ENCODE measurements around the gene CLDN11.

Gene CLDN11

DNA sequence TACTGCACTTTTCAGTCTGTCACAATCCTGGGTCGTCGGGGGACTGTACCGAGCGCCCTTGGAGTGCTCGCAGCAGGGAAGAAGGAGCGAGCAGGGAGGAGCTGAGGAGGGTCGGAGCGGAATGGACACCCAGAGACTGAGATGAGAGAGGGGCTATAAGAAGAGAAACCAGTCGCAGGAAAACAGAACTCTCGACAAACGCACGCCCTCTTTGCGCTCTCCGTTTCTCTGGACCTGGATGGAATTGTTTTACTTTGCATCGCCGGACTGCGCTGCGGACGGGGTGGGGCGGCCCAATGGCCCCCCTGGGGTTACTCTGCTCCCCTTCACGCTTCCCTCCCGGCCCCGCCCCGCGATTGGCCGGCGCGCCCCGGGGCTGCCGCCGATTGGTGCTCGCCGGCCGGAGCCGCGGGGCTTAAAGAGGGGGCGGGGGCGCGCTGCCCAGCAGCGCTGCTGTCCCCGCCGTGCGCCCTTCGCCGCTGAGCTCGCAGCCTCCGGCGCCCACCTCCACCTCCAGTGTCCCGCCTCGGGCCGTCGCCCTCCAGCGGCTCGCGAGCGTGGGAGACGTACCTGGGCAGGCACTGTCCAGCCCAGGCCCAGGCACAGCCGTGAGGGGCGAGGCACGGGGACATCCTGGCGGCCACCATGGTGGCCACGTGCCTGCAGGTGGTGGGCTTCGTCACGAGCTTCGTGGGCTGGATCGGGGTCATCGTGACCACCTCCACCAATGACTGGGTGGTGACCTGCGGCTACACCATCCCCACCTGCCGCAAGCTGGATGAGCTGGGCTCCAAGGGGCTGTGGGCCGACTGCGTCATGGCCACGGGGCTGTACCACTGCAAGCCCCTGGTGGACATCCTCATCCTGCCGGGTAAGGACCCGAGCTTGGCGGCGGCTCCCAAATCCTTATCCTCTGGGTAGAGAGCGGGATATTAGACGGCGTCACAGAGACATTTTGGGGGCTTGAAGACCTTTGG, at the start of gene CLDN11:
CLDN11 (plus strand) TSS at position 447 of the 977 bp plus-strand sequence; CDS start at position 646, 199 bp downstream.
- no peak for DNase-seq (ENCODE audit: low read depth, low spot score)

DNA sequence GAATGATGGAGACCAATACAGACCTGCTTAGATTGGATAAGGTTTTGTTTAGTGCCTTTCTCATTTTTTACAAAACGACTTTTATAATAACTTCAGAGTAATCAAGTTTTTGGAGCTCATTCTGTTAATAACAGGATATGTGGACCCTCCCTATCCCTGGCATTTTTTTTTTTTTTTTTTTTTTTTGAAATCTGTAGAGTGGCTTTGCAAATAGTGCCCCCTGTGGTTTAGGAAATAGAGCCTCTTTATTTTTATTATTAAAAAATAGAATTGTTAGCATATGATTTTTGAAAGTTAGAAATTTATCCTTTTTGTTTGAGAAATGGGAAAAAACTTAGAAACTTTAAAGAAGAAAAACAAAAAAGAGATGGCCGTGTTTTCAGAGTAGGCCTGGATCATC, 49.7 kb upstream of the CLDN11 start:
- no peak for DNase-seq (ENCODE audit: low read depth, low spot score)

GRCh38 chr3:170372190-170372879, 46.3 kb upstream of the CLDN11 start:
- DNase-seq (ENCODE audit: low read depth, low spot score) = no peak

GRCh38 chr3:170383567-170383966, 35.1 kb upstream of the CLDN11 start:
- DNase-seq (ENCODE audit: low read depth, low spot score) = no peak

DNA sequence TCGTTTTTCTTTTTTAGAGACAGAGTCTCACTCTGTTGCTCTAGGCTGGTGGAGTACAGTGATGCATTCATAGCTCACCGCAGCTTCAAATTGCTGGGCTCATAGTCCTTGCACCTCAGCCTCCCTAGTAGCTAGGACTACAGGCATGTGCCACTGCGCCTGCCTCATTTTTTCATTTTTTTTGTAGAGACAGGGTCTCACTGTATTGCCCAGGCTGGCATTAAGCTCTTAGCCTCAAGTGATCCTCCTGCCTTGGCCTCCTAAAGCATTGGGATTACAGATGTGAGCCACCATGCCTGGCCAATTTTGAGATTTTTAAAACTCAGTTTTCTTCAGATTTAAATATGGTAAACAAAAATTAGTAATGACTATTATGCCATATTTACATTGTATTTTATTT, 32.2 kb upstream of the CLDN11 start:
- DNase-seq (ENCODE audit: low read depth, low spot score) = no peak

GRCh38 chr3:170387950-170388349, 30.7 kb upstream of the CLDN11 start:
- DNase-seq (ENCODE audit: low read depth, low spot score) = no peak

GRCh38 chr3:170391108-170391507, 27.6 kb upstream of the CLDN11 start:
- no peak for DNase-seq (ENCODE audit: low read depth, low spot score)

GRCh38 chr3:170397685-170398084, 21.0 kb upstream of the CLDN11 start:
- no peak for DNase-seq (ENCODE audit: low read depth, low spot score)

- no peak for DNase-seq (ENCODE audit: low read depth, low spot score)
These were observed 13.6 kb upstream of the CLDN11 start for GRCh38 chr3:170405101-170405500.

GRCh38 chr3:170410428-170411029, 8.1 kb upstream of the CLDN11 start:
- no peak for DNase-seq (ENCODE audit: low read depth, low spot score)

DNA sequence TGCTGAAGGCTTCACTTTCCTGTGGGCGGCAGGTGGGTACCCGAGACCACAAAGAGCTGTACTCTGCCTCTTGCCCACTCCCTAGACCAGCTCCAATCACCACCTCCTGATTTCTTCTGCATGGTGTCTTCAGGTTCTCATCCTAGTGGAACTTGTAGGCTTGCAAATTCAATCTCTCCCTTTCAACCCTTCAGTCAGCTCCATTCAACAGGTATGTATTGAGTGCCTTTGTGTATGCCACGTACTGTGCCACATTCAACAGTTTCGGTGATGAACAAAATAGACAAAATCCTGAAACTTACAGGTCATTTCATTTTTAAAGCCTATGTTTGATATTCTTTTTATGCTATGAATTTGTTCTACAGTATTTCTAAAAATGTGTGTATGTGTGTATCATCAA, 5.4 kb upstream of the CLDN11 start:
- no peak for DNase-seq (ENCODE audit: low read depth, low spot score)

DNA sequence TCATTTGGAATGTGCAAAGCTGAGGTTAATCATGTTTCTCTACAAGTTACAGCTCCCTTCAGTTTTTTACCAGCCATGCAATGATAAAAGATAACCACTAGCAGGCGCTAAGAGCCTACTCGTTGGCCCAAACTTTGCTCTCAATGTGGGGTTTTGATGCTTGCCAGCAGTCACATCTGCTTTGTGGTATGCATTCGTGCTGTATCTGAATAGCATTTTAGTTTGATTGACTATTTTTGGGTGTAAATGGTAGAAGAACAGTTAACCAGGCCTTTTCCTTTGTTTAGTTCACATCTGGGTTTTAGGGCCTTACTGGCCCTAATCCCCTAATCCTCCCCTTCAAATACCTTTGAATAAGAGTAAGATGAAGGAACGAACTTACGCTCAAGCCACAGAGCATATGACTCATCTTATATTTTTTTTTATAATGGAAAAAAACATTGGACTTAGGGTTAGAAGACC, 4.4 kb upstream of the CLDN11 start:
- peak; percentile 67 for DNase-seq (ENCODE audit: low read depth, low spot score)

- DNase-seq (ENCODE audit: low read depth, low spot score) = no peak
These were observed 1.6 kb upstream of the CLDN11 start for GRCh38 chr3:170417090-170417489.

- no peak for DNase-seq (ENCODE audit: low read depth, low spot score)
These were observed 954 bp downstream of the CLDN11 start for GRCh38 chr3:170419557-170420087.

GRCh38 chr3:170420307-170420821, 1.7 kb downstream of the CLDN11 start:
- DNase-seq (ENCODE audit: low read depth, low spot score) = no peak

- DNase-seq (ENCODE audit: low read depth, low spot score) = no peak
These were observed 2.5 kb downstream of the CLDN11 start for GRCh38 chr3:170421111-170421641.

DNA sequence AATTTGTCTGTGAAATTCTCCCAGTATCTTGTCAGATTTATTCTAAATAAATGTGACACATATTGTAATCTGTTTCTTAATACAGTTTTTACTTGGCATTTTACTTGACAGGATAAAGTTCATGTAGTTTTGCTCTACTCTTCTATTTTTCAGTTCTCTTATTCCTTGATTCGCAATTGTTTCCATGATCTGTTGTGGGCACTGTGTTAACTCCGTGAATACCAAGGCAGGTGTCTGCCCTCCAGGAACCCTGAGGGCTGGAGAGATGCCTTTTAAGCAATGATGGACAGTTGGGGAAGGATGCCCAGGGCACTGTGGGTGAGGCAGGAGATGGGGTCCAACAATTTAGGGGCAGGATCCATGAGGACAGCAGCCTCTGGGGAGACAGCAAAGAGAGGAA, 3.1 kb downstream of the CLDN11 start:
- DNase-seq (ENCODE audit: low read depth, low spot score) = no peak

DNA sequence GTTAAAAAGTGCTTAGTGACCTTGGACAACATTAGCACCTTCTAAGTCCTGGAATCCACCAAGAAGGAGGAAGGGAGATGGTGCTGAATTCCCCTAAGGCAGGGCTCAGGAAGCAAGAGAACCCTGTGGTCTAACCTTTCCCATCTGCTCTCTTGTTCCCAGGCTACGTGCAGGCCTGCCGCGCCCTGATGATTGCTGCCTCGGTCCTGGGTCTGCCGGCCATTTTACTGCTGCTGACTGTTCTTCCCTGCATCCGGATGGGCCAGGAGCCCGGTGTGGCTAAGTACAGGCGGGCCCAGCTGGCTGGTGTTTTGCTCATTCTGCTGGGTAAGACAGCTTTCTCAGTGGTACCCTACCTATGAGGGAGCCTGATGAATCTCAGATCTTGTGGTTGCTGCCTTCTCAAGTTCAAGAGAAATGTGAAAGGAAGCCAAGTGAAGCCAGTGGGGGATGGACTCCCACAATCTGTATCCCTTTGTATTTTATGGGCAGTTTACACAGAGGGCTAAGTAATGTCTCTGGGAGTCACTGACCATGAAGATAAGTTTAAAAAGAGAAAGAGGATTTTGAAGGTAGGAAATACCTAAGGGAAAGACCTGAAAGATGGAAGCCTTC, 4.4 kb downstream of the CLDN11 start:
- DNase-seq (ENCODE audit: low read depth, low spot score) = no peak

- DNase-seq (ENCODE audit: low read depth, low spot score) = no peak
These were observed 6.2 kb downstream of the CLDN11 start for GRCh38 chr3:170424879-170425278.

DNA sequence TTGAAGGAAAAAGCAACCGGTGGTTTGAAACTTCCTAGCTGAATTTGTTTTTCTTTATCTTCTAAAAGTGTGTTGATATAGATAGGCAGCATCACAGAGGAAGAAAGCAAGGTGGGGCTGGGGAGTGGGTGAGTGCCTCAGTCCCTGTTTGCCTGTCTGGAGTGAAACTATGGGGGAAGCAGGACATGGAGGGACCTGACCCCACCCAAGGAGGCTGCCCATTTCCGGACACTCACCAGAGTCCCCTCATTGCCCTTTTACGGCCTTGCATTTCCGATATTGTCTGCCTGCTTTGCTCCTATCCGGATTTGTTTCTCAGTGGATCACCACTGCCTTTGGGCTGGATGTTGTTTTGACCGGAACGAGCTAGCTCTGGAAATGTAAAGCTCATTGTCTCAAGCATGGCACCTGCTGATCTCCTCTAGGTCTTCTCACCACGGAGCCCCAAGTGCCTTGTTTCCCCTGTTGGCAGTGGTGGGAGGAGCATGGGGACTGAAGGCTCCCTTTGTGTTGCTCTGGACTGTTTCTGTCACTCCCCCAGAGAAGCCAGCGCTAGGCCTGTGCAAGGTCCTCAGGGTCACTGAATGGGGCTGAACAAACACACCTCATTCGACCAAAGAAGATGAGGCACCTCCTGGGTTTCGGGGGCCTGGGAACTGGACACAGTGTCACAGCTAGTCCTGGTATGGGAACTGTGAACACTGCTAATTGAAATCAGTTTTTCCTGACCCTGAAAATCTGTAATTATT, 7.0 kb downstream of the CLDN11 start:
- no peak for DNase-seq (ENCODE audit: low read depth, low spot score)

All from brain pericyte (primary cell).